Gastrocnemius medialis (tissue), 4 donors: ENCODE measurements around the gene ALCAM. TPM values are rescaled to one million over a fixed set of nuclear protein-coding genes. Genes with fewer than 3 reads are reported as not detected.
"Not testable (repeated sequence)": the region's sequence is repeated elsewhere in the genome, so short reads cannot be mapped to it uniquely, and the experiment has no call there.

Experiments used
- ATAC-seq, 2 donors: fragments of 150-250 bp; one replicate each; pipeline ENCODE4 v1.9.1; 2016
- DNase-seq, 2 donors: peaks; one replicate each; pipeline ENCODE4 v3.0.0-alpha.2; 2019
- H3K27ac ChIP-seq, 4 donors: fragments of 200-600 bp; sonication (generic); 1 replicate in 1 of 4; 2 replicates in 3 of 4; pipeline ENCODE4 v1.5.1; 2016 to 2018; ENCODE audit warnings: mild to moderate bottlenecking in 2 of 4, moderate library complexity in 1 of 4
- H3K27me3 ChIP-seq, 3 donors: fragments of 200-600 bp; sonication (generic) in 2 of 3; 1 replicate in 1 of 3; 2 replicates in 2 of 3; pipeline versions ENCODE4 v1.5.1 to v1.6.0; 2016 to 2019; ENCODE audit warnings: mild to moderate bottlenecking in 1 of 3, moderate library complexity in 1 of 3
- H3K36me3 ChIP-seq, 2 donors: fragments of 200-600 bp; sonication (generic) in 1 of 2; one replicate each; pipeline ENCODE4 v1.5.1; 2017 to 2018
- H3K4me1 ChIP-seq, 2 donors: fragments of 200-600 bp; sonication (generic) in 1 of 2; one replicate each; pipeline ENCODE4 v1.5.1; 2016 to 2017; ENCODE audit warnings: mild to moderate bottlenecking in 2 of 2
- H3K4me3 ChIP-seq, 4 donors: fragments of 200-600 bp; sonication (generic) in 3 of 4; 1 replicate in 1 of 4; 2 replicates in 3 of 4; pipeline ENCODE4 v1.5.1; 2016 to 2019; ENCODE audit warnings: mild to moderate bottlenecking in 2 of 4
- H3K9me3 ChIP-seq, 3 donors: fragments of 200-600 bp; sonication (generic) in 2 of 3; 1 replicate in 1 of 3; 2 replicates in 2 of 3; pipeline ENCODE4 v1.5.1; 2016 to 2019
- POLR2A ChIP-seq, 2 donors: fragments of 450-650 bp; IDR thresholded peaks; one replicate each; pipeline ENCODE4 v1.6.1; 2017; ENCODE audit warnings: antibody characterized with exemption in 2 of 2, mild to moderate bottlenecking in 2 of 2, moderate library complexity in 2 of 2
- in situ Hi-C, 4 donors: fragments of 200-750 bp; cut with MboI; loops; one replicate each; pipeline versions ENCODE4 v1.15.0 to v1.8.0; 2017; ENCODE audit warnings: low sequenced_read_pairs in 4 of 4
- intact Hi-C: fragments of 100-400 bp; cut with DNase I; formaldehyde crosslinking; loops from one replicate; pipeline ENCODE4 v1.15.1; 2023; ENCODE audit warnings: low total_unique reads
- total RNA-seq, 4 donors: library from RNA; depleted of rRNA; stranded (reverse); fragments of >200 nt; gene quantifications; one replicate each; pipeline versions ENCODE4 v1.1.0 to v1.2.3, GENCODE V29; 2016
- TF ChIP-seq, protein P1 (sequence below), 5 experiments: fragments of 450-650 bp in 3 of 5; fragments of 200-600 bp in 2 of 5; sonication (generic) in 2 of 5; IDR thresholded peaks in 4 of 5; conservative IDR thresholded peaks in 1 of 5; 1 replicate in 4 of 5; 2 replicates in 1 of 5; pipeline ENCODE4 v1.5.1; 2016 to 2019; ENCODE audit warnings: antibody characterized with exemption in 5 of 5, mild to moderate bottlenecking in 3 of 5, moderate library complexity in 3 of 5

Gene ALCAM
- total RNA-seq, 4 donors from 2014 or later = 0.82 to 3.5 (median 1.6) TPM

DNA sequence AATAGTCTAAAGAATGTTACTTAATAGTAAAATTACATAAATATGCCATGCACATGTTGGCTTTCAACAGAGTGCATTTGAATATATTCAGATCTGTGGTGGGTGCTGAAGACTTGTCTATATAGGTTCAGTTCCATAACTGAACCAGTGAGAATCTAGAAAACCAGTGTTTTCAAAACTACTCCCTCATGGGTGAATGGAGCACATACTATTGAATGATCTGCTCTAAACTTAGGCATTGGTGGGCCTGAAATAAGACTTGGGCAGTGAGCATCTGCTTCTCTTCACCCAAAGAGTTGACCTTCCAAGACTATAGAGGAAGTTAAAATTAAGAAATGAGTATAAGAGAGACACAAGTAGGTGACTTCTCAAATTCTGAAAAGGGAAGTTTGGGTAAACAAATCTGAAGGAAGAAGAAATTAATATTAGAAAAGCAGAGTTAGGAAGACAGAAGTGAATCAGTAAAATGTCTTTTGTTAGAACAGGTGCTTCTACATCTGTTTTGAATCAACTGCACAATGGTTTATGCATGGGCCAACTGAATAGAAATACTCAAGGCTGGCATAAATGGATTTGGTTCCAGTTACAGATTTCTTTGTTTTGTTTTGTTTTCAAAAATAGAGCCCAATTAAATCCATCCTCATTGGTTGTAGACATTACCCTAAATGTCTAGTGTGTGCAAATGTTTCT, 19.3 kb downstream of the ALCAM start:
- ATAC-seq = no peak
- intact Hi-C loops = no loop called here
- H3K27me3 ChIP-seq = no peaks in the 10 kb centered on the region
- H3K4me3 ChIP-seq = no peak overlapping the region
- H3K36me3 ChIP-seq = no peaks in the 10 kb centered on the region
- TF ChIP-seq POLR2A (IDR thresholded peaks at IDR 0.05) = no peak
- TF ChIP-seq, protein P1, sequence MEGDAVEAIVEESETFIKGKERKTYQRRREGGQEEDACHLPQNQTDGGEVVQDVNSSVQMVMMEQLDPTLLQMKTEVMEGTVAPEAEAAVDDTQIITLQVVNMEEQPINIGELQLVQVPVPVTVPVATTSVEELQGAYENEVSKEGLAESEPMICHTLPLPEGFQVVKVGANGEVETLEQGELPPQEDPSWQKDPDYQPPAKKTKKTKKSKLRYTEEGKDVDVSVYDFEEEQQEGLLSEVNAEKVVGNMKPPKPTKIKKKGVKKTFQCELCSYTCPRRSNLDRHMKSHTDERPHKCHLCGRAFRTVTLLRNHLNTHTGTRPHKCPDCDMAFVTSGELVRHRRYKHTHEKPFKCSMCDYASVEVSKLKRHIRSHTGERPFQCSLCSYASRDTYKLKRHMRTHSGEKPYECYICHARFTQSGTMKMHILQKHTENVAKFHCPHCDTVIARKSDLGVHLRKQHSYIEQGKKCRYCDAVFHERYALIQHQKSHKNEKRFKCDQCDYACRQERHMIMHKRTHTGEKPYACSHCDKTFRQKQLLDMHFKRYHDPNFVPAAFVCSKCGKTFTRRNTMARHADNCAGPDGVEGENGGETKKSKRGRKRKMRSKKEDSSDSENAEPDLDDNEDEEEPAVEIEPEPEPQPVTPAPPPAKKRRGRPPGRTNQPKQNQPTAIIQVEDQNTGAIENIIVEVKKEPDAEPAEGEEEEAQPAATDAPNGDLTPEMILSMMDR (IDR thresholded peaks at IDR 0.05 in 4 of 5, conservative IDR thresholded peaks at IDR 0.05 in 1 of 5) = no peak
- in situ Hi-C loops = no loop called here
- H3K27ac ChIP-seq = no peak overlapping the region
- peaks cover 0 to 2% (median 0%) of the 10 kb centered on the region in 3 donors for H3K9me3 ChIP-seq
- no peaks in the 10 kb centered on the region for H3K4me1 ChIP-seq
- DNase-seq = no peak

DNA sequence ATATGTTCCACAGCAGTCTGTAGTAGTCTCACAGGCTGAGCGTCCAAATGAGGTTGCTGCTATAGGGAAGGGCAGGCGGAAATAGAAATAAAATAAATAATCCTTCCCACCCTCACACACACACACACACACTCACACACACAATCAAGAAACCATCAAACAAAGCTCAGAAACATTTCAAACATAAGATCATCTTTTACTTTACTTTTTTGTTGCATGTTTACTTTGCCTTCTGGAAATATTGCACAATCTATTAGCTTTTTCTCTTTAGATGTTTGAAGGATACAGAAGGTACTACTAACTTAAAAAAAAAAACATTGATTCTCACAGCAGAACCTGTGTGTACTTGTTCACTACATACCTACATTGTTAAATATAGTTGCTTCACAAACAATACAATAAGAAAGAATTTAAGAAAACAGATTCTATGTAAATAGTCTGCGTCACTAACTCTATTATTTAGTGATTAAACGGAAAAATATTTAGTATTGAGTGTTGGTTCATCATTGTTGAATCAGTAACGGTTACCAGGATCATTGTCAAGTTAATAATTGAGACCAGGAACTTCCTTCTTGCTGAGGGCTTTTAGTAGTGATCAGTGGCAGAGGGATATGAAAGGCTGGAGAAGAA, 20.5 kb downstream of the ALCAM start:
- Histone ChIP-seq H3K27ac (no peak overlapping the region), H3K4me1 (no peaks in the 10 kb centered on the region), H3K27me3 (no peaks in the 10 kb centered on the region), H3K36me3 (no peaks in the 10 kb centered on the region), H3K9me3 (peaks cover 0 to 2% (median 0%) of the 10 kb centered on the region in 3 donors), H3K4me3 (no peak overlapping the region)
- intact Hi-C loops = no loop called here
- no peak for DNase-seq
- no peak for ATAC-seq
- in situ Hi-C loops = no loop called here
- TF ChIP-seq, protein P1 (IDR thresholded peaks at IDR 0.05 in 4 of 5, conservative IDR thresholded peaks at IDR 0.05 in 1 of 5) = no peak
- no peak for TF ChIP-seq POLR2A (IDR thresholded peaks at IDR 0.05)

DNA sequence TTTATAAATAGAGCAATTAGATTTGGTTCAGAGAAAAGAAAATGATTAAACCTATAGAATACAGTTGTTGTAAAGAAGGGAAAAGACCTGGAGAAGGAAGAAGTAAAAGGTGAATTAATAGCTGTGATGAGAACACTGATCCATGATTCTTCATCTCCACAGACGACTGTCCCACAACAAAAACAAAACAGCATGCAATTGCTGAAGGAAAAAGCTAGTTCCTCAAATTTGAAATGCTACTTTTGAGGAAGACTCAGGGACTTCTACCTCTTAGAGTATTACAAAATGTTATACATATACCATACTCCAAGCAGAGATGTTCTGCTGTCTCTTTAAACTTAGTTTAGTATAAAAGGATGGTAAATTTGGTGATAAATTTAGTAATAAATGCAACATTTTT, 21.5 kb downstream of the ALCAM start:
- no peak for DNase-seq
- intact Hi-C loops = no loop called here
- TF ChIP-seq, protein P1 (IDR thresholded peaks at IDR 0.05 in 4 of 5, conservative IDR thresholded peaks at IDR 0.05 in 1 of 5) = no peak
- TF ChIP-seq POLR2A (IDR thresholded peaks at IDR 0.05) = no peak

DNA sequence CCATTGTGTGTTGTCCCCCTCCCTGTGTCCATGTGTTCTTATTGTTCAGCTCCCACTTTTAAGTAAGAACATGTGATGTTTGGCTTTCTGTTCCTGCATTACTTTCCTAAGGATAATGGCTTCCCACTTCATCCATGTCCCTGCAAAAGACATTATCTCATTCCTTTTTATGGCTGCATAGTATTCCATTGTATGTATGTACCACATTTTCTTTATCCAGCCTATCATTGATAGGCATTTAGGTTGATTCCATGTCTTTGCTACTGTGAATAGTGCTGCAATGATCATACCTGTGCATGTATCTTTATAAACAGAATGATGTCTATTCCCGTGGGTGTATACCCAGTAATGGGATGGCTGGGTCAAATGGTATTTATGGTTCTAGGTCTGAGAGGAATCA, 23.1 kb downstream of the ALCAM start:
- in situ Hi-C loops, H3K36me3 ChIP-seq, H3K27me3 ChIP-seq, H3K4me3 ChIP-seq, H3K4me1 ChIP-seq, H3K27ac ChIP-seq, intact Hi-C loops, ATAC-seq, DNase-seq, H3K9me3 ChIP-seq: not testable (repeated sequence)

More for the DNA sequence above, 21.5 kb downstream of the ALCAM start:
- in situ Hi-C loops = no loop called here
- Histone ChIP-seq H3K27ac (no peak overlapping the region), H3K9me3 (peaks cover 0 to 2% (median 0%) of the 10 kb centered on the region in 3 donors), H3K36me3 (no peaks in the 10 kb centered on the region), H3K4me3 (no peak overlapping the region), H3K27me3 (no peaks in the 10 kb centered on the region), H3K4me1 (no peaks in the 10 kb centered on the region)
- no peak for ATAC-seq

DNA sequence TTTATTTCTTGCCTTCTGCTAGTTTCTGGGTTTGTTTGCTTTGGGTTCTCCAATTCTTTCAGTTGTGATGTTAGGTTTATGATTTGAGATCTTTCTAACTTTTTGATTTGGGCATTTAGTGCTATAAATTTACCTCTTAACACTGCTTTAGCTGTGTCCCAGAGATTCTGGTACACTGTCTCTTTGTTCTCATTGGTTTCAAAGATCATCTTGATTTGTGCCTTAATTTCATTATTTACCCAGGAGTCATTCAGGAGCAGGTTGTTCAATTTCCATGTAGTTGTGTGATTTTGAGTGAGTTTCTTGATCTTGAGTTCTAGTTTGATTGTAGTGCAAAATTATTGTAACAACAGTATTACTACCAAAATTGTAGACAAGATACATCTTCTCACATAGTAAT, 25.9 kb downstream of the ALCAM start:
- ATAC-seq, H3K27me3 ChIP-seq, intact Hi-C loops, DNase-seq, in situ Hi-C loops, H3K36me3 ChIP-seq, H3K4me3 ChIP-seq, H3K9me3 ChIP-seq, H3K27ac ChIP-seq, H3K4me1 ChIP-seq: not testable (repeated sequence)
